ENCODE results near the gene DNAAF2.

Gene DNAAF2

DNA sequence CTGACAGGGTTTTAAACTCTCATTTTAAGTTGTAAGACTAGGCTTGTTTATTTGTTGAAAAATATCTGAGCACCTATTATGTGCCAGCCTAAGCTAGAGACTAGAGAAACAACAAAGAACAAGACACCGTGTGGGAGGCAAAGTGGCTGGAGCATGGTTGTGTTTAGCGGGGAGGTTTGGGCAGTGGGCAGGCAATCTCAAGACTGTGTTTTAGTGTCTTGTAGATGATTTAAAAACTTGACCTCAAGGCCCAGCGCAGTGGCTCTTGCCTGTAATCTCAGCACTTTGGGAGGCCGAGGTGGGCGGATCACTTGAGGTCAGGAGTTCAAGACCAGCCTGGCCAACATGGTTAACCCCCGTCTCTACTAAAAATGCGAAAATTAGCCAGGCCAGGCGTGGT lies 22.4 kb downstream of the DNAAF2 start:
- no peak overlapping the region for H3K27ac ChIP-seq (ENCODE audit: extremely low read depth, low read depth, low read length)
- no peak overlapping the region for H3K4me3 ChIP-seq (ENCODE audit: low read depth, low read length)
- ChIA-PET POLR2A (interaction anchor here (0.7 to 1.0 kb wide), 2 partner anchors 7 to 155 kb away, joined by 3 to 4 read pairs; partner anchors contain the start of gene RPL36AL), CTCF (interaction anchor here (0.6 kb wide), 1 partner anchor 165 kb away, joined by 4 read pairs; no protein-coding TSS in a partner anchor)
- peaks cover 22 to 32% of the 10 kb centered on the region in 2 experiments for H3K36me3 ChIP-seq (ENCODE audit: control insufficient read depth in 2 of 2, insufficient read depth in 1 of 2, low read length in 2 of 2)
- H3K9me3 ChIP-seq (ENCODE audit: control insufficient read depth, insufficient read depth, low read depth, low read length), result no peaks in the 10 kb centered on the region
- TF ChIP-seq GLI4 (tag by site-specific recombination; IDR thresholded peaks at IDR 0.05), result no peak
- no peak for TF ChIP-seq ZNF2 (tag by site-specific recombination; IDR thresholded peaks at IDR 0.05)
- TF ChIP-seq ZNF660 (tag by site-specific recombination; IDR thresholded peaks at IDR 0.05), result no peak
- TF ChIP-seq ZNF843 (tag by site-specific recombination; IDR thresholded peaks at IDR 0.05), result no peak
- TF ChIP-seq ZNF558 (tag by site-specific recombination; IDR thresholded peaks at IDR 0.05), result no peak
- peak; percentile 29; the same call in 1 of the 2 replicates for TF ChIP-seq EGR2 (tag by site-specific recombination; IDR thresholded peaks at IDR 0.05; ENCODE audit: low read depth)
- no peak for TF ChIP-seq ZNF610 (tag by site-specific recombination; IDR thresholded peaks at IDR 0.05; ENCODE audit: borderline replicate concordance)
- H3K4me1 ChIP-seq (ENCODE audit: control insufficient read depth, insufficient read depth, low read length), result no peaks in the 10 kb centered on the region

DNA sequence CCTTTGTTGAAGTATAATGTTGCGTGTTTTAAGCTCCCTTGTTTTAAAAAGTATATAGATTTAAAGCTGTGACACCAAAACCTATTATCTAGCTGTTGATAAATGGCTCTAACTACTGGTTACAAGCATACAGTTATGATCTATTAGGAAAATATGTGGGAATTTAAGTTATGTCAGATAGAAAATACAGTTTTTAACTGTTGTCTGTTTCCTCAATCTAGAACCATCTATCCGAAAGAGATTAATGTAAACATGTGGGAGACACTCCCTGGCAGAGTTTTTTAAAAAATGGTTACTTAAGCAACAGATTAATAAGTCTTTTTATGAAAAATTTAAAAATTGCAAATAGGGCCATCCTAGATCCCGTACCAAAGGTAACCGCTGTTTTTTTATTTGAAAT lies 22.8 kb downstream of the DNAAF2 start:
- H3K36me3 ChIP-seq (ENCODE audit: control insufficient read depth in 2 of 2, insufficient read depth in 1 of 2, low read length in 2 of 2), result peaks cover 24 to 32% of the 10 kb centered on the region in 2 experiments
- TF ChIP-seq ZNF768 (tag by site-specific recombination; IDR thresholded peaks at IDR 0.05) (no peak), SP2 (tag by site-specific recombination; IDR thresholded peaks at IDR 0.05) (no peak), ZSCAN23 (tag by site-specific recombination; IDR thresholded peaks at IDR 0.05) (no peak), BCL11A (tag by site-specific recombination; IDR thresholded peaks at IDR 0.05; ENCODE audit: low read depth) (no peak), ZNF391 (tag by site-specific recombination; IDR thresholded peaks at IDR 0.05; ENCODE audit: borderline replicate concordance, low read depth) (no peak), ZNF112 (tag by site-specific recombination; IDR thresholded peaks at IDR 0.05) (no peak)
- TF ChIP-seq, protein P1, sequence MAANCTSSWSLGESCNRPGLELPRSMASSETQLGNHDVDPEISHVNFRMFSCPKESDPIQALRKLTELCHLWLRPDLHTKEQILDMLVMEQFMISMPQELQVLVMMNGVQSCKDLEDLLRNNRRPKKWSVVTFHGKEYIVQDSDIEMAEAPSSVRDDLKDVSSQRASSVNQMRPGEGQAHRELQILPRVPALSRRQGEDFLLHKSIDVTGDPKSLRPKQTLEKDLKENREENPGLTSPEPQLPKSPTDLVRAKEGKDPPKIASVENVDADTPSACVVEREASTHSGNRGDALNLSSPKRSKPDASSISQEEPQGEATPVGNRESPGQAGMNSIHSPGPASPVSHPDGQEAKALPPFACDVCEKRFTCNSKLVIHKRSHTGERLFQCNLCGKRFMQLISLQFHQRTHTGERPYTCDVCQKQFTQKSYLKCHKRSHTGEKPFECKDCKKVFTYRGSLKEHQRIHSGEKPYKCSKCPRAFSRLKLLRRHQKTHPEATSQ (tag by site-specific recombination; IDR thresholded peaks at IDR 0.05), result no peak
- TF ChIP-seq, protein P2, sequence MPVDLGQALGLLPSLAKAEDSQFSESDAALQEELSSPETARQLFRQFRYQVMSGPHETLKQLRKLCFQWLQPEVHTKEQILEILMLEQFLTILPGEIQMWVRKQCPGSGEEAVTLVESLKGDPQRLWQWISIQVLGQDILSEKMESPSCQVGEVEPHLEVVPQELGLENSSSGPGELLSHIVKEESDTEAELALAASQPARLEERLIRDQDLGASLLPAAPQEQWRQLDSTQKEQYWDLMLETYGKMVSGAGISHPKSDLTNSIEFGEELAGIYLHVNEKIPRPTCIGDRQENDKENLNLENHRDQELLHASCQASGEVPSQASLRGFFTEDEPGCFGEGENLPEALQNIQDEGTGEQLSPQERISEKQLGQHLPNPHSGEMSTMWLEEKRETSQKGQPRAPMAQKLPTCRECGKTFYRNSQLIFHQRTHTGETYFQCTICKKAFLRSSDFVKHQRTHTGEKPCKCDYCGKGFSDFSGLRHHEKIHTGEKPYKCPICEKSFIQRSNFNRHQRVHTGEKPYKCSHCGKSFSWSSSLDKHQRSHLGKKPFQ (tag by site-specific recombination; IDR thresholded peaks at IDR 0.05), result no peak
- no peaks in the 10 kb centered on the region for H3K9me3 ChIP-seq (ENCODE audit: control insufficient read depth, insufficient read depth, low read depth, low read length)
- no peaks in the 10 kb centered on the region for H3K4me1 ChIP-seq (ENCODE audit: control insufficient read depth, insufficient read depth, low read length)
- ChIA-PET POLR2A (interaction anchor here (1.0 to 1.3 kb wide), 2 partner anchors 8 to 22 kb away, joined by 3 to 4 read pairs; partner anchors contain the start of gene RPL36AL), CTCF (interaction anchor here (0.6 kb wide), 1 partner anchor 165 kb away, joined by 4 read pairs; no protein-coding TSS in a partner anchor)
- H3K27ac ChIP-seq (ENCODE audit: extremely low read depth, low read depth, low read length), result no peak overlapping the region
- H3K4me3 ChIP-seq (ENCODE audit: low read depth, low read length), result no peak overlapping the region

DNA sequence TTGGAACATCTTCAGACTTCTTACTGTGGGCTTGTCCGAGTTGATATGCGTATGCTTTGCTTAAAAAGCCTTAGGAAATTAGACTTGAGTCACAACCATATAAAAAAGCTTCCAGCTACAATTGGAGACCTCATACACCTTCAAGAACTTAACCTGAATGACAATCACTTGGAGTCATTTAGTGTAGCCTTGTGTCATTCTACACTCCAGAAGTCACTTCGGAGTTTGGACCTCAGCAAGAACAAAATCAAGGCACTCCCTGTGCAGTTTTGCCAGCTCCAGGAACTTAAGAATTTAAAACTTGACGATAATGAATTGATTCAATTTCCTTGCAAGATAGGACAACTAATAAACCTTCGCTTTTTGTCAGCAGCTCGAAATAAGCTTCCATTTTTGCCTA lies 27.5 kb downstream of the DNAAF2 start:
- no peak for TF ChIP-seq ZNF558 (tag by site-specific recombination; IDR thresholded peaks at IDR 0.05)
- Histone ChIP-seq H3K4me1 (ENCODE audit: control insufficient read depth, insufficient read depth, low read length) (no peaks in the 10 kb centered on the region), H3K9me3 (ENCODE audit: control insufficient read depth, insufficient read depth, low read depth, low read length) (no peaks in the 10 kb centered on the region), H3K27ac (ENCODE audit: extremely low read depth, low read depth, low read length) (no peak overlapping the region), H3K36me3 (ENCODE audit: control insufficient read depth in 2 of 2, insufficient read depth in 1 of 2, low read length in 2 of 2) (peaks cover 48 to 50% of the 10 kb centered on the region in 2 experiments), H3K4me3 (ENCODE audit: low read depth, low read length) (no peak overlapping the region)
- ChIA-PET POLR2A (interaction anchor here (1.0 kb wide), 1 partner anchor 14 kb away, joined by 4 read pairs; the partner anchor contains the start of gene MGAT2), CTCF (interaction anchor here (0.5 to 0.6 kb wide), 2 partner anchors 24 to 828 kb away, joined by 3 to 5 read pairs; no protein-coding TSS in a partner anchor)
